Stimulated activated CD8-positive, alpha-beta memory T cell treated with anti-CD3 and anti-CD28 coated beads, Interleukin-15, amount 100 ng/mL, for 4 hours (primary cell): Measurements from ENCODE around the gene BAD.
"Not testable (repeated sequence)": the region's sequence is repeated elsewhere in the genome, so short reads cannot be mapped to it uniquely, and the experiment has no call there.

Experiments used
- DNase-seq, 2 donors: peaks; one replicate each; pipeline ENCODE4 v3.0.0-alpha.2; 2020; ENCODE audit warnings: low read depth in 2 of 2

Gene BAD

GRCh38 chr11:64256300-64256699 lies 28.2 kb downstream of the BAD start:
- DNase-seq, result no peak

GRCh38 chr11:64255135-64256128 lies 29.0 kb downstream of the BAD start:
- no peak for DNase-seq

DNA sequence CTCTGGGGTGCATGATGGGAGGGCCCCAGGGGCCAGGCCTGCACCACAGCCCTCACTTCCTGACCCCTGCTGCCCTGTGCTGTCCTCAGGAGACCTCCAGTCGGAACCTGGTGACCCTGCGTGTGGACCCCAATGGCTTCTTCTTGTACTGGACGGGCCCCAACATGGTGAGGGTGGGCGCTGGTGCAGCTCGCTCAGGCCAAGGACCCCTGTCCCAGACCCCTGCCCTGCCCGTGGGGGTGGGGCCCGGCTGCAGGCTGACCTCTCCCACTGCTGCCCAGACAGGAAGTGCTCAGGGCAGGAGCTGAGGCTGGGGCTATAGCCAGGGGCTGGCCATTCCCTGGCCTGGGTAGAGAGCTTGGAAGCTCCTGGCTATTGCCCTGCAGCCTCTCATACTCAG lies 30.1 kb downstream of the BAD start:
- DNase-seq, result no peak

GRCh38 chr11:64253481-64253880 lies 31.0 kb downstream of the BAD start:
- DNase-seq, result no peak

DNA sequence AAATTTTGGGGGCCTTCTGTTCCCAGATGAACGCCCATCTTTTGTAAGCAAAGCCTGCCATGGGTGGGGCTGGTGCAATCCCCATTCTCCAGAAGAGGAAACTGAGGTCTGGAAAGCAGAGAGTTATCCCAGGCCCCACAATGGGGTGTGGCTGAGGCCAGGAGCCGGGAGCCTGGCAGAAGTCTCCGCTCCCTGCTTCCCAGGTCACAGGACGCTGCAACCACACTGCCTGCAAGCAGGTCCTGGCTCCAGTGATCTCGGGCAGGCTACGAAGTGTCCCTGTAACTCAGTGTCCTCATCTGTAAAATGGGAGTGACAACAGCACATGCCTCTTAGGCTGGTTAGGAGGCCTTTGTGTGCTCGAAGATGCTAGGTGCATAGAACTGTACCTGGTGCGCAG lies 31.4 kb downstream of the BAD start:
- DNase-seq, result no peak

GRCh38 chr11:64252003-64252872 lies 32.2 kb downstream of the BAD start:
- no peak for DNase-seq

- no peak for DNase-seq
Observed at GRCh38 chr11:64251753-64252002, 32.8 kb downstream of the BAD start.

DNA sequence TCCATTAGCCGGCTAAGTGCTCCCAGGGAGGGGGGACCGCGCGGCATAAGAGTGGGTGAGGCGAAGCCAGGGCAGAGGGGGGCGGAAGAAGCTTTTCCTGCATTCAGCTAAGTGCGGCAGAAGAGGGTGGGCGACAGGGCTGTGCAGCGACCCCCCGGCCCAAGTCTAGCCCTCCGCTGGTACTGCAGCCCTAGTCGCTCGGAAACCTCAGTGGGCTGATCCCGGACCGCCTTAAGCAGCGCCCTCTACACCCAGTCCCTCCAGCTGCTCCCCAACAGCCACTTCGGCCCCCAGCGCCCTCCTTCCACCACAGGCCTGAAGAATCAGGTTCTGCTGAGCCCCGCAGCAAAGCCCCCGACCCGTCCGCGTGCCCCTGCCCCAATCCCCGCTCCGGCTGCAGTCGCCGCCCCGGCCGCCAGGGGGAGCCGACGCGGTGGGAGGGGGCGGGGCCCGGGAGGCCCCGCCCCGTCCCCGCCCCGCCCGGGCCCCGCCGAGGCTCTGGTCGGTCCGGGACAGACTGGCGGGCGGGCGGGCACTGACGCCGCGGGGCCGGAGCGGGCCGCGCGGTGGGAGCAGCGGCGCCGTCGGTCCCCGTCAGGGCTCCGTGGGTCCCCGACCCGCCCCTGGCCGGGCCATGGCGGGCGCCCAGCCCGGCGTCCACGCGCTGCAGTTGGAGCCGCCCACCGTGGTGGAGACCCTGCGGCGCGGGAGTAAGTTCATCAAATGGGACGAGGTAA lies 33.3 kb downstream of the BAD start, which contains the start of gene PLCB3:
TSS of gene PLCB3 (plus strand) at position 515 of the 737 bp plus-strand sequence. CDS start at position 635, 120 bp downstream.
- DNase-seq, result peak in 1 of 2 donors; percentile 43

DNA sequence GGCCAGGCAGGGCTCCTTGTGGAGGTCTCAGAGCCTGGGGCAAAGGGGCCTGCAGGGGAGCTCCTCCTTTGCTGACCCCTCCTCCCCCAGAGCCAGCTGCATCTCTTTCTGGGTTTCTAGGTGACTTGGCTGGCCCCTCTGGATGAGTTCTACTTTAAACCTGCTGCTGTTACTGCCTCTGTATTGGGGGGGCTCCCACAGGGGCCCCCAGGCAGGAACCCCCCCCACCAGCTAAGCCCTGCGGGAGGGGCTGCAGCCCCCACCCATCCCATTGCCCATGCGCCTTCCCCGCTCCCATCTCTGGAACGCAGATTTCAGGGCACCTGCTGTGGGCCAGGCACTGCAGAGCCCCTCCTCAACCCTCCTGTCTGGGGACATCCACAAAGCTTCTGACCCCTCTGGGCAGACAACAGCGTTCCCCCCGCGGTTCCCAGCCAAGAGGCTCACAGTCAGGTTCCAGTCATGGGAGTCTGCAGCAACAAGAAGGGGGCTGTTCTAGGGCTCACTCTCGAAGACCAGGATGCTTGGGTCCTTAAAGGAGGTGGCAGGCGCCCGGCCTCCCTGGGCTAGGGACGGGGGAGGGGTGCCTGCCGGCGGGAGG lies 34.0 kb downstream of the BAD start:
- no peak for DNase-seq

GRCh38 chr11:64249563-64250414 lies 34.7 kb downstream of the BAD start:
- no peak for DNase-seq

- DNase-seq, result no peak
Observed at GRCh38 chr11:64249038-64249437, 35.4 kb downstream of the BAD start.

- DNase-seq, result no peak
Observed at GRCh38 chr11:64248578-64248977, 35.9 kb downstream of the BAD start.

- DNase-seq, result no peak
Observed at GRCh38 chr11:64247729-64248531, 36.5 kb downstream of the BAD start.

DNA sequence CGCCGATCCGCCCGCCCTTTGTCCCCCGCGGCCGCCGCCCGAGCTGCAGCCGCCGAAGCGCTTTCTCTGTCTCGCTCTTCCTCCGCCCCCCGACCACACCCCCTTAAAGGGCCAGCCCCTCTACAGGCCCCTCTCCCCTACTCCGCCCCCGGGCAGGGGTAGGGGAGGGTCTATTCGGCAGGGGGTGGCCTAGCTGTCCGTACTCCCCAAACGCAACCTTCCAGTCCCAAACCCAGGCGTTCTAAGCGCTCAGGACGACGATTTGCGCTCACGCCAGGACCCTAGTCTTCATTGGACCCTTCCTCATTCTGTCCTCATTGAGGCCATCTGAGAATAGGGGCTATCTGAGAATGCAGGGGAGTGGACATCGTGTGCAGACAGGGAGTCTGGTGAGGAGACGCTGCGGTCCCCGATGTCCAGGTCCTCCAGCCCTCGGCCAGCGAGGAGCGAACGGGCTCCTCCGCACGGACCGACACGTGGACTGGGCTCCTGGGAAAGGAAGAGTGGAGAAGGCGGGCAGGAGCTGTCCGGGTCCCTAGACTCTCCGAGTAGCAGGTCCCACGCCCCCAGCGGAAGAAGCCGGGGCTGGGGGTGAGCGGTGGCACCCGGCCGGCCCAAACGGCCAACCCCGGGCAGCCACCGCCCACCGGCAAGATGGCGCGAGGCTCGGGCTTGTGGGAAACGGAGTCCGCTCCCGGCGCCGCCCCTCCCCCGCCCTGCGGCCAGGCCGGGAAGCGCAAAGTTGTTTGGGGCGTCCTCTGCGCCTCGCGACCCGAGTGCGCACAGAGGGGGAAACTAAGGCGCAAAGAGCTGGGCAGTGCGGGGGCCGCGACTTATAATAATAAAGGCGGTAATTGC lies 37.4 kb downstream of the BAD start, which contains the start of gene PPP1R14B:
TSS of gene PPP1R14B (minus strand) at position 73 of the 858 bp plus-strand sequence. CDS start 270 bp downstream, outside the sequence.
- peak; percentile 59 to 65 for DNase-seq

DNA sequence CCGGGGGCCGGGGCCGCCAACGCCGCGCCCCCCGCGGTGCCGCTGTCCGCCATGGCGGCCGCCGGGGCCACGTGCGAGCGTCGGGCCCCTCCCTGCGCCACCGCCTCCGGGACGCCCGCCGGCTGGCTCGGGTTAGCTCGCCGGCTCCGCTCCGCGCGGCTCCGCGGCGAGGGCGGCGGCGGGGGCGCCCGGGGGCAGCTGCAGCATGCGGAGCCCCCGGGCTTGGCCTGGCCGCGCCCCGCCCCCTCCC lies 37.9 kb downstream of the BAD start:
- DNase-seq, result not testable (repeated sequence)

GRCh38 chr11:64245797-64246620 lies 38.5 kb downstream of the BAD start:
- DNase-seq, result peak; percentile 73 to 78

DNA sequence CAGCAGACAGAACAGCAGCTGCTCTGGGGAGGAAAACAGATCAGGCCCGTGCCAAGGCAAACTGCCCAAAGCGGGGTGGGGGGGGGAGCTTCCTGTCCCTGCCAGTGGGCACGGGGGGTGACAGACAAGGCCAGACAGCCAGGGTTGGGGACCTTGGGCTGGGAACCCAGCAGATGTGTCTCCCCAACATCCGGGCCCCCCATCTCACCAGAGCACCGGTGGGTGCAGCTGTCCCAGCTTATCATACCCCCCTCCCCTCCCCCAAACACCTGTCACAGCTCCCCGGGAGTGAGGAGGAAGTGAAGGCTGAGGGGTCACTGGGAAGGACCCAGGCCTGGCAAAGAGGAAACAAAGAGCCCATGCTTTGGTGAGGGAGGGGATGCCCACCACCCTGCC lies 39.1 kb downstream of the BAD start:
- DNase-seq, result peak in 1 of 2 donors; percentile 31

DNA sequence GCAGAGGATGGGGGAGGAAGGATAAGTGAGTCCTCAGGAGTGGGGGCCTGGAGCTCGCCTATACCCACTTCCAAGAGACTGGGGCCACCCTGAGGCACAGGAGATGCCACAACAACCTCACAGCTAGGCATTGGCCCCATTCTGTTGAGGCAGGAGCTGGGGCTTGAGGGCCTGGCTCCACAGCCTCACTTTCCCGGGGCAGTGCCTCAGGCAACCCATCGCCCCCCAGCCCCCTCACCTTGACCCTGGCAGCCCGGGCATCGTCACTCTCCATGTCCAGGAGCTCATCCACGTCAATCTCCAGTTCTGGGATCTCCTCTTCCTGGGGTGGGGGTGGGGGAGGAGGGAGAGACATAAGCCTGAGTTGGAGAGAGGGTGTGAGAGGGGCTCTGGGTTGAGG lies 39.5 kb downstream of the BAD start:
- DNase-seq, result no peak
